ENCODE measurements around the gene NSUN4. TPM values are rescaled to one million over a fixed set of nuclear protein-coding genes. Genes with fewer than 3 reads are reported as not detected.
A peak's percentile ranks its signal among the peaks of the same experiment; 100 is the strongest.

Gene NSUN4
- total and polyA plus RNA-seq, 2 of the 13 experiments (the other 11 are each of a cell fraction or from before 2014, with no cell fraction given): 21.5 to 23.5 TPM

- H2AFZ ChIP-seq (ENCODE audit: low read length): no peak overlapping the region
- H3K79me2 ChIP-seq (ENCODE audit: insufficient read depth, low read length): no peaks in the 10 kb centered on the region
- no peak for ATAC-seq
- peaks cover 19% of the 10 kb centered on the region for H3K4me1 ChIP-seq (ENCODE audit: insufficient read depth, low read length)
- no TSS peak for BruUV-seq (replicated peaks)
- CTCF ChIA-PET (ENCODE audit: low intra/inter-chr PET ratio, low total read pairs): no interaction called here
- in situ Hi-C loops (cut with HindIII; ENCODE audit: extremely low pct_ligation_motif_present, low pct_unique_long_range_greater_than_20kb): no loop called here
- TF ChIP-seq SRSF9 (IDR thresholded peaks at IDR 0.05; ENCODE audit: borderline replicate concordance, insufficient read depth, low read depth, low read length, poor library complexity, severe bottlenecking) (no peak), ZNF30 (CRISPR knock-in tag; IDR thresholded peaks at IDR 0.05) (no peak), ATRX (CRISPR knock-in tag; IDR thresholded peaks at IDR 0.05; ENCODE audit: borderline replicate concordance) (no peak), PPARG (CRISPR knock-in tag; conservative IDR thresholded peaks at IDR 0.05) (no peak), KAT8 (CRISPR knock-in tag; IDR thresholded peaks at IDR 0.05) (no peak), PHB2 (IDR thresholded peaks at IDR 0.05; ENCODE audit: partially characterized antibody) (no peak)
- no peak overlapping the region for H3K4me3 ChIP-seq (replicated peaks in 1 of 3; ENCODE audit: insufficient read depth in 1 of 3, low read depth in 2 of 3, low read length in 3 of 3)
- 89% methylated on average over 2 of the region's 2 CpGs for WGBS (ENCODE audit: low lambda C conversion rate)
- no peak overlapping the region for H3K9ac ChIP-seq (ENCODE audit: insufficient read depth, low read depth, low read length)
- no peaks in the 10 kb centered on the region for H3K27me3 ChIP-seq (ENCODE audit: control insufficient read depth in 1 of 2, insufficient read depth in 2 of 2, low read length in 2 of 2)
- peaks cover 0 to 3% of the 10 kb centered on the region in 2 experiments; a peak in 2 of 5 replicates for H3K36me3 ChIP-seq (replicated peaks in 1 of 2; ENCODE audit: control insufficient read depth in 1 of 2, insufficient read depth in 2 of 2, low read length in 2 of 2)
- intact Hi-C loops (cut with micrococcal nuclease; ENCODE audit: unreplicated experiment): no loop called here
- POLR2A ChIA-PET: no interaction called here
- H3K27ac ChIP-seq (ENCODE audit: extremely low read length, insufficient read depth, low read length): no peak overlapping the region
- no peaks in the 10 kb centered on the region for H4K20me1 ChIP-seq (ENCODE audit: insufficient read depth, low read length)
- H3K9me3 ChIP-seq (ENCODE audit: low read length): no peaks in the 10 kb centered on the region
- FAIRE-seq: no peak
- H3K4me2 ChIP-seq (ENCODE audit: low read depth, low read length): no peak overlapping the region
- DNase-seq (ENCODE audit: low spot score): no peak
Measured at GRCh38 chr1:46368791-46369190, 28.2 kb downstream of the NSUN4 start.

- ATAC-seq (peak; percentile 26; the same call in 2 of the 3 replicates), FAIRE-seq (no peak), DNase-seq (ENCODE audit: low spot score) (no peak)
- Histone ChIP-seq H3K36me3 (replicated peaks in 1 of 2; ENCODE audit: control insufficient read depth in 1 of 2, insufficient read depth in 2 of 2, low read length in 2 of 2) (peaks cover 0 to 3% of the 10 kb centered on the region in 2 experiments; a peak in 2 of 5 replicates), H3K79me2 (ENCODE audit: insufficient read depth, low read length) (no peaks in the 10 kb centered on the region), H3K27me3 (ENCODE audit: control insufficient read depth in 1 of 2, insufficient read depth in 2 of 2, low read length in 2 of 2) (no peaks in the 10 kb centered on the region), H3K4me1 (ENCODE audit: insufficient read depth, low read length) (peaks cover 19% of the 10 kb centered on the region), H4K20me1 (ENCODE audit: insufficient read depth, low read length) (no peaks in the 10 kb centered on the region), H3K4me2 (ENCODE audit: low read depth, low read length) (no peak overlapping the region), H3K27ac (ENCODE audit: extremely low read length, insufficient read depth, low read length) (no peak overlapping the region), H3K9ac (ENCODE audit: insufficient read depth, low read depth, low read length) (no peak overlapping the region), H3K4me3 (replicated peaks in 1 of 3; ENCODE audit: insufficient read depth in 1 of 3, low read depth in 2 of 3, low read length in 3 of 3) (no peak overlapping the region), H2AFZ (ENCODE audit: low read length) (no peak overlapping the region), H3K9me3 (ENCODE audit: low read length) (no peaks in the 10 kb centered on the region)
- BruUV-seq (replicated peaks): no TSS peak
- WGBS (ENCODE audit: low lambda C conversion rate): 85% methylated on average over 4 of the region's 4 CpGs
- in situ Hi-C loops (cut with HindIII; ENCODE audit: extremely low pct_ligation_motif_present, low pct_unique_long_range_greater_than_20kb) (no loop called here), intact Hi-C loops (cut with micrococcal nuclease; ENCODE audit: unreplicated experiment) (no loop called here)
- ChIA-PET POLR2A (no interaction called here), CTCF (ENCODE audit: low intra/inter-chr PET ratio, low total read pairs) (no interaction called here)
- TF ChIP-seq MTF1 (CRISPR knock-in tag; IDR thresholded peaks at IDR 0.05): no peak
- TF ChIP-seq ZNF326 (CRISPR knock-in tag; IDR thresholded peaks at IDR 0.05; ENCODE audit: borderline replicate concordance): no peak
- no peak for TF ChIP-seq NBN (conservative IDR thresholded peaks at IDR 0.05)
- TF ChIP-seq ZNF768 (CRISPR knock-in tag; IDR thresholded peaks at IDR 0.05): no peak
- TF ChIP-seq ARHGAP35 (CRISPR knock-in tag; IDR thresholded peaks at IDR 0.05; ENCODE audit: borderline replicate concordance): no peak
- TF ChIP-seq MYC (CRISPR knock-in tag; IDR thresholded peaks at IDR 0.05; ENCODE audit: borderline replicate concordance): no peak
- no peak for TF ChIP-seq ATF1 (CRISPR knock-in tag; IDR thresholded peaks at IDR 0.05)
- TF ChIP-seq IKZF4 (CRISPR knock-in tag; IDR thresholded peaks at IDR 0.05; ENCODE audit: borderline replicate concordance, low read depth, not compliant biosample characterization): no peak
- TF ChIP-seq HMGXB3 (CRISPR knock-in tag; IDR thresholded peaks at IDR 0.05; ENCODE audit: borderline replicate concordance): no peak
- no peak for TF ChIP-seq SAFB2 (CRISPR knock-in tag; IDR thresholded peaks at IDR 0.05; ENCODE audit: borderline replicate concordance, low read depth)
Measured at GRCh38 chr1:46369542-46370213, 29.1 kb downstream of the NSUN4 start.

All from HepG2 (cell line).